Measurements from ENCODE around the gene CLC.
"Not testable (repeated sequence)": the region's sequence is repeated elsewhere in the genome, so short reads cannot be mapped to it uniquely, and the experiment has no call there.

Gene CLC

DNA sequence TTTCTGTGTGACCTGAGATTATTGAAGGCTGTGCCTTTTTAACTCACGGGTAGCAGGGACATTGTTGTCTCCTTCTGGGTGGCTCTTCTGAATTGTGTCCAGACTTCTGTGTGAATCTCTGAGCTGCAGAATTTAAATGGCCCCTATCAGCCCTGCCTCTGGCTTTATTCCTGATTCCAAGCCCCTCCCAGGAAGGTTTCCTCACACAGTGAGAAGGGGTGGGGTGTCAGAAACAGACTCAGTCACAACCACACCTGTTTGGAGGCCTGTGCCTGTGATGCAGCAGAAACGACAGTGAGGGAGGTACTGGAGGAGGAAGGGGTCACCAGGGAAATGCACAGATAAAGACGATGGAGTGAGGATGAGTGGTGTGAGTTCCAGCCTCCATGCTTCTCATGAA, at the start of gene CLC:
Gene CLC (minus strand): TSS at position 139 of the 400 bp plus-strand sequence. CDS start 77 bp downstream, at position 62.
- no peak for DNase-seq (ENCODE audit: low read depth)
- H3K4me3 ChIP-seq (ENCODE audit: low read depth, low read length): no peak within 1 kb of the TSS
- TF ChIP-seq, protein P1, sequence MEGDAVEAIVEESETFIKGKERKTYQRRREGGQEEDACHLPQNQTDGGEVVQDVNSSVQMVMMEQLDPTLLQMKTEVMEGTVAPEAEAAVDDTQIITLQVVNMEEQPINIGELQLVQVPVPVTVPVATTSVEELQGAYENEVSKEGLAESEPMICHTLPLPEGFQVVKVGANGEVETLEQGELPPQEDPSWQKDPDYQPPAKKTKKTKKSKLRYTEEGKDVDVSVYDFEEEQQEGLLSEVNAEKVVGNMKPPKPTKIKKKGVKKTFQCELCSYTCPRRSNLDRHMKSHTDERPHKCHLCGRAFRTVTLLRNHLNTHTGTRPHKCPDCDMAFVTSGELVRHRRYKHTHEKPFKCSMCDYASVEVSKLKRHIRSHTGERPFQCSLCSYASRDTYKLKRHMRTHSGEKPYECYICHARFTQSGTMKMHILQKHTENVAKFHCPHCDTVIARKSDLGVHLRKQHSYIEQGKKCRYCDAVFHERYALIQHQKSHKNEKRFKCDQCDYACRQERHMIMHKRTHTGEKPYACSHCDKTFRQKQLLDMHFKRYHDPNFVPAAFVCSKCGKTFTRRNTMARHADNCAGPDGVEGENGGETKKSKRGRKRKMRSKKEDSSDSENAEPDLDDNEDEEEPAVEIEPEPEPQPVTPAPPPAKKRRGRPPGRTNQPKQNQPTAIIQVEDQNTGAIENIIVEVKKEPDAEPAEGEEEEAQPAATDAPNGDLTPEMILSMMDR (conservative IDR thresholded peaks at IDR 0.05; ENCODE audit: low read depth, low read length): no peak

DNA sequence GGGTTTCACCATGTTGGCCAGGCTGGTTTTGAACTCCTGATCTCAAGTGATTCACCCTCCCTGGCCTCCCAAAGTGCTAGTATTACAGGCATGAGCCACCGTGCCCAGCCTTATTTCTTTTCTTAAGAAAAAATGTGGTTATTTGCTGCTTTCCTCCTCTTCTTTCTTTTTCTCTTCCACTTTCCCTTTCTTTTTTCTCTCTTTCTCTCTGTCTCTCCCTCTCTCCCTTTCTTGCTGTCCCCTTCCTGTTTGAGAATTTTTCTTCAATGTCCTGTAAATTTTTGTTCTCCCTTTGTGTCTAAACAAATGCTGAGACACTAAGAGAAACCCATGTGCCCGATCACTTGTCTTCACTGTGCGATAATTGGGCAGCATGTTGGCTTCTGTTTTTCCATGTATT, 43.1 kb upstream of the CLC start:
- DNase-seq (ENCODE audit: low read depth): no peak
- TF ChIP-seq, protein P1 (conservative IDR thresholded peaks at IDR 0.05; ENCODE audit: low read depth, low read length): no peak
- H3K4me3 ChIP-seq (ENCODE audit: low read depth, low read length): no peak overlapping the region

DNA sequence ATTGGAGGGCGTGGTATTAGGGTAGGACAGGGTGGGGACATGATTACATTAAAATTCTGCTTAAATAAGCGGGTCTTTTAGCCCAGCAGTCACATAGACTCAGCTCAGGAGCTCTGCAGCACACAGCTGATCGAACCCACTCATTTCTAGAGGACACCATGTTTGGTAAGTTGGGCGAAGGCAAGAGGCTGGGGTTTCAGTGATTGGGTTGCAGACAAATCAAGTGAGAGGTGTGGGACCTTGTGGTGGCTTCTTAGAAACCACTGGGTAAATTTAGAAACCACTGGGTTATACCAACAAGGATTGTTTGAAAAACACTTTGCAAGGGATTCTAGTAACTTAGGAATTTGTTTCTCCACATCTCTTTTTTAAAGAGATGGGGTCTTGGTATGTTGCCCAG, 40.9 kb upstream of the CLC start, which contains the start of gene LEUTX:
Gene LEUTX (plus strand): TSS at position 92 of the 400 bp plus-strand sequence. CDS start 67 bp downstream, at position 159.
- no peak within 1 kb of the TSS for H3K4me3 ChIP-seq (ENCODE audit: low read depth, low read length)
- DNase-seq (ENCODE audit: low read depth): no peak
- TF ChIP-seq, protein P1 (conservative IDR thresholded peaks at IDR 0.05; ENCODE audit: low read depth, low read length): no peak

DNA sequence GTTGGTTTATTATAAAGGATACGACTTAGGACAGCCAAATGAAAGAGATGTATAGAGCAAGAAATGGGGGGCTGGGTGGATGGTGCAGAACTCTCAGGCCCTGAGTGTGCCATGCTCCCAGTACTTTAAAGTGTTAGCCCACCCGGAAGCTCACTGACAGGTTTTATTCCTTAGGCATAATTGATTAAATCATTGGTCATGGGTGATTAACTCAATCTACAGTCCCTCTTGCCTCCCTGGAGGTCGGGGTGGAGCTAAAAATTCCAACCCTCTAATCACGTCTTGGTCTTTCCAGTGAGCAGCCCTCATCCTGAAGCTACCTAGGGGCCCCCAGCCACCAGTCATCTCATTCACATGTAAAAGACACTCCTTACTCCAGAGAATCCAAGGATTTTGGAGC, 31.0 kb upstream of the CLC start:
- TF ChIP-seq, protein P1 (conservative IDR thresholded peaks at IDR 0.05; ENCODE audit: low read depth, low read length): no peak
- H3K4me3 ChIP-seq (ENCODE audit: low read depth, low read length): no peak overlapping the region
- no peak for DNase-seq (ENCODE audit: low read depth)

DNA sequence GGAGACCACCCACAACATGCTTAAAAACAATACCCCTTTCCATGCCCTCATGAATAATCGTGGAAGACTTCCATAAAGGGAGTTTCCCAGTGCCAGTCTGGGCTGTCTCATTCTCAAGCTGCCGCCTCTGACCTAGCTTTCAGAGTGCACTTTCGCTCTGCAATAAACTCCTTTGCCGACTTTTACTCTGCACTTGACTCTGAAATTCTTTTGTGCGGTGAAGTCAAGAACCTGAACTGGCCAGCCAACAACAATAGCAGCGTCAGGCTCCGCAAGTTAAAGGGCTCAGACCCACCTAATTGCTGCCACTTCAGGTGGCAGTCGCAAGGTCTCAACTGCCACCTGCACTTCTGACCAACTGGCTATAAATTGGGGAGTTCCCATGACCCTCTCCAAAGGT, 30.5 kb upstream of the CLC start:
- DNase-seq (ENCODE audit: low read depth): no peak
- TF ChIP-seq, protein P1 (conservative IDR thresholded peaks at IDR 0.05; ENCODE audit: low read depth, low read length): no peak
- H3K4me3 ChIP-seq (ENCODE audit: low read depth, low read length): no peak overlapping the region

DNA sequence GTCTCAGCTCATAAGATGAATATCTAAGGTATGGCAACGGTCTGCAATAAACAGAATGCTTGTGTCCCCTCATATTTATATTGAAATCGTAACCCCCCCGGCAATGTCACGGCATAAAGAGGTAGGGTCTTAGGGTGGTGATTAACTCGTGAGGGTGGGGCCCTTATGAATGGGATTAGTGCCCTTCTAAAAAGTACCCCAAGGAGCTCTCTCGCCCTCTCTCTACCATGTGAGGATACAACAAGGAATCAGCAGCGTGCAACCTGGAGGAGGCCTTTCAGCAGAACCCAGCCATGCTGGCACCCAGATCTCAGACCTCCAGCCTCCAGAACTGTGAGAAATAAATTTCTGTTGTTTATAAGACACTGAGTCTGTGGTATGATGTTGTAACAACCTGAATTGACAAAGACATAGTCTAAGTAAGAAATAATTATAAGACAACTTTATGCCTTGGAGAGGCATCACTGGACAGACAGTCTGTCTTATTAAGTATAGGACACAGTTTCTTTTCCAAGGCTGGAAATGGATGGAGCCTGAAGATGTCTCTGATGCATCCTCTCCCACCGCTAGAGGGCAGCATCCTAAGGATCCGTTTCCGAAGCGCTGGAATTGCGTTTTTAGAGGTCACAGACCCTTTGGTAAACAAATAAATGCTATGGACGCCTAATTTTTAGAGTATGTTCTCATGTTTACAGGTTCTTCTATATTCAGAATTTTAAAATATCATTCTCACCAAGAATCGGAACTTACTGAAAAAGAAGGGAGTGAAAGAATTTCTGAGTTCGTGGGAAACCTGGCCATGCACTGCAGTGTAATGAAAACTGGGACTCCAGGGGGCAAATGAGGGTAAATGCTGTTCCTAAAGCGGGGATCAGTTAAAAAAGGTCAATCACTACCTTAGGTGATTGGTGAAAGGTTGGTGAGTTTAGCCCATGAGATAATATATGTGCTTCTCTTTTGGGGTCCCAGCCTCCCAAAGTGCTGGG, 27.6 kb upstream of the CLC start:
- TF ChIP-seq, protein P1 (conservative IDR thresholded peaks at IDR 0.05; ENCODE audit: low read depth, low read length): peak; percentile 87
- no peak overlapping the region for H3K4me3 ChIP-seq (ENCODE audit: low read depth, low read length)
- peak; percentile 54 for DNase-seq (ENCODE audit: low read depth)

DNA sequence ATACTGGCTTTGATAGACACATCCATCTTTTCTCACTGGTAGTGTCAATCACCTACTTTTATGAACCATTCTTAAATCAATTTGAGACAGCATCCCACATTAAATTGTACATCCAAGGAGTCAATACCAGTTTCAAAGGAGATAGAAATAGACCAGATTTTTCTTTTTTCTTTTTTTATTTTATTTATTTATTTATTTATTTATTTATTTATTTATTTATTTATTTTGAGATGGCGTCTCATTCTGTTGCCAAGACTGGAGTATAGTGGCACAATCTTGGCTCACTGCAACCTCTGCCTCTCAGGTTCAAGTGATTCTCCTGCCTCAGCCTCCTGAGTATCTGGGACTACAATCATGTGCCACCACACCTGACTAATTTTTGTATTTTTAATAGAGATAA, 24.0 kb upstream of the CLC start:
- DNase-seq (ENCODE audit: low read depth); H3K4me3 ChIP-seq (ENCODE audit: low read depth, low read length): not testable (repeated sequence)

Measured in choroid plexus epithelial cell (primary cell).